Aorta (tissue), 5 donors: ENCODE results near the gene SPAAR. TPM values are rescaled to one million over a fixed set of nuclear protein-coding genes. Genes with fewer than 3 reads are reported as not detected.

ENCODE experiments used
- ATAC-seq: fragments of 200-7000 bp; cut with Tn5 transposase; one replicate; pipeline ENCODE4 v1.9.1; 2022; ENCODE audit warnings: moderate library complexity; ENCODE audit not compliant: low FRiP score
- DNase-seq, 2 donors: peaks; one replicate each; pipeline ENCODE4 v3.0.0-alpha.2; 2020
- H3K27ac ChIP-seq, 2 donors: one replicate each; pipeline ENCODE4 v1.5.1; 2013; ENCODE audit warnings: low read length in 2 of 2, mild to moderate bottlenecking in 2 of 2, moderate library complexity in 2 of 2, control low read depth in 1 of 2, inconsistent platforms in 1 of 2, low read depth in 1 of 2
- H3K27me3 ChIP-seq, 2 donors: one replicate each; pipeline ENCODE4 v1.6.1; 2013; ENCODE audit warnings: control low read depth in 1 of 2, low read length in 1 of 2, mild to moderate bottlenecking in 1 of 2, moderate library complexity in 1 of 2; ENCODE audit not compliant: insufficient read depth in 2 of 2, control insufficient read depth in 1 of 2
- H3K36me3 ChIP-seq, 2 donors: one replicate each; pipeline ENCODE4 v1.6.1; 2013; ENCODE audit warnings: control low read depth in 1 of 2, low read length in 1 of 2, mild to moderate bottlenecking in 1 of 2; ENCODE audit not compliant: insufficient read depth in 2 of 2, control insufficient read depth in 1 of 2
- H3K4me1 ChIP-seq, 2 donors: one replicate each; pipeline ENCODE4 v1.6.1; 2013; ENCODE audit warnings: low read length in 2 of 2, control low read depth in 1 of 2, mild to moderate bottlenecking in 1 of 2, moderate library complexity in 1 of 2; ENCODE audit not compliant: insufficient read depth in 2 of 2, control insufficient read depth in 1 of 2
- H3K4me3 ChIP-seq, 2 donors: one replicate each; pipeline ENCODE4 v1.5.1; 2013; ENCODE audit warnings: low read length in 2 of 2, control low read depth in 1 of 2, mild to moderate bottlenecking in 1 of 2
- H3K9me3 ChIP-seq: one replicate; pipeline ENCODE4 v1.6.1; 2013; ENCODE audit warnings: mild to moderate bottlenecking, low read length; ENCODE audit not compliant: control insufficient read depth
- WGBS, 2 donors: extraction: QIAGEN DNeasy Blood & Tissue Kit; methylation state at CpG; one replicate each; pipeline ENCODE4 v1.1.7; 2013; 5-methylcytosine and 5-hydroxymethylcytosine counted together
- intact Hi-C, 2 donors: fragments of 100-400 bp; cut with DNase I; formaldehyde crosslinking; loops; one replicate each; pipeline versions ENCODE4 v1.14.2 to v1.15.0; 2022
- polyA plus RNA-seq, 2 donors: library from polyadenylated mRNA; stranded (reverse); fragments of 200-250 nt; gene quantifications; one replicate each; pipeline ENCODE4 v1.2.3, GENCODE V29; 2013
- total RNA-seq, 2 donors: library from RNA; stranded (reverse); fragmentation: NEBNext Ultra II Directional; extraction: Animal tissue kit (Norgen Biotek cat#: 25700); gene quantifications; one replicate each; pipeline ENCODE4 v1.2.1, GENCODE V29; 2021
- donor health status: healthy with polysubstance abuse.
- donor health status: Bipolar disorder and iron deficiency.
- donor health status: DM: no; HTN: no; CAD: no.
- donor health status: DM: no; HTN: no; CAD: no.
- donor health status: DM: yes; HTN: yes; CAD: no.

The SPAAR gene
- total and polyA plus RNA-seq, 4 donors: 0.82 to 4.5 (median 4.0) TPM; not detected in 1

GRCh38 chr9:35923598-35923926 lies 14.3 kb downstream of the SPAAR start:
- no peaks in the 10 kb centered on the region for H3K9me3 ChIP-seq
- peak overlapping the region; percentile 39 to 75 for H3K27ac ChIP-seq
- intact Hi-C loops: no loop called here
- no peaks in the 10 kb centered on the region for H3K36me3 ChIP-seq
- peaks cover 4 to 6% of the 10 kb centered on the region in 2 donors for H3K4me1 ChIP-seq
- H3K4me3 ChIP-seq: no peak overlapping the region
- 97 to 100% methylated on average over 1 of the region's 1 CpG for WGBS, 2 donors
- H3K27me3 ChIP-seq: no peaks in the 10 kb centered on the region
- DNase-seq (no peak), ATAC-seq (no peak)

GRCh38 chr9:35923927-35924763 lies 14.9 kb downstream of the SPAAR start:
- H3K9me3 ChIP-seq: no peaks in the 10 kb centered on the region
- H3K4me1 ChIP-seq: peaks cover 2 to 6% of the 10 kb centered on the region in 2 donors
- no peaks in the 10 kb centered on the region for H3K27me3 ChIP-seq
- ATAC-seq: peak; percentile 67
- no peak for DNase-seq
- no peak overlapping the region for H3K4me3 ChIP-seq
- peak overlapping the region; percentile 39 to 75 for H3K27ac ChIP-seq
- no peaks in the 10 kb centered on the region for H3K36me3 ChIP-seq
- 42 to 52% methylated on average over 9 of the region's 9 CpGs for WGBS, 2 donors
- intact Hi-C loops: no loop called here

- intact Hi-C loops: no loop called here
These were observed 19.5 kb downstream of the SPAAR start for GRCh38 chr9:35928591-35929452.

GRCh38 chr9:35929453-35929718 lies 20.1 kb downstream of the SPAAR start:
- Histone ChIP-seq H3K36me3 (no peaks in the 10 kb centered on the region), H3K4me3 (no peak overlapping the region), H3K9me3 (no peaks in the 10 kb centered on the region), H3K4me1 (no peaks in the 10 kb centered on the region), H3K27me3 (no peaks in the 10 kb centered on the region), H3K27ac (no peak overlapping the region)
- intact Hi-C loops: no loop called here
- DNase-seq (no peak), ATAC-seq (no peak)
- 87 to 89% methylated on average over 6 of the region's 6 CpGs for WGBS, 2 donors

More at GRCh38 chr9:35928591-35929452, 19.5 kb downstream of the SPAAR start:
- no peak for DNase-seq
- H3K27me3 ChIP-seq: no peaks in the 10 kb centered on the region
- H3K9me3 ChIP-seq: no peaks in the 10 kb centered on the region
- ATAC-seq: no peak
- no peak overlapping the region for H3K27ac ChIP-seq
- no peaks in the 10 kb centered on the region for H3K36me3 ChIP-seq
- peaks cover 0 to 3% of the 10 kb centered on the region in 2 donors for H3K4me1 ChIP-seq
- WGBS, 2 donors: 91 to 92% methylated on average over 9 of the region's 9 CpGs
- no peak overlapping the region for H3K4me3 ChIP-seq

DNA sequence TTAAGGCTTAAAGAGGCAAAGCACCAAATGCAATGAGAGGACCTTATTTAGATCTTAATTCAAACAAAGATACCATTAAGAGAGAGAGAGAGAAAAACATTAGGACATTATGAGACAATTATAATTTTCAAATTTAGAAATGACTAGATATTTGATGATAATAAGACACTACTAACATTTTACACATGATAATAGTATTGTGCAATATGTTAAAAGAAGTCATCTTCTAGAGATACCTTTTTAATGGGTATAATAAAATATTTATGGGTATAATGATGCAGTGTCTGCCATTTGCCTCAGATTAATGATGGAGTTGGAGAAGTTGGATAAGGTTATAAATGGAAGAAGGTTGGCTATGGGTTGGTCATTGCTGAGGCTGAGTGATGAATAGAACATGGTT lies 21.2 kb downstream of the SPAAR start:
- intact Hi-C loops: no loop called here
- Histone ChIP-seq H3K36me3 (no peaks in the 10 kb centered on the region), H3K27me3 (no peaks in the 10 kb centered on the region), H3K27ac (no peak overlapping the region), H3K9me3 (no peaks in the 10 kb centered on the region), H3K4me1 (peaks cover 0 to 2% of the 10 kb centered on the region in 2 donors), H3K4me3 (no peak overlapping the region)
- DNase-seq (no peak), ATAC-seq (no peak)

DNA sequence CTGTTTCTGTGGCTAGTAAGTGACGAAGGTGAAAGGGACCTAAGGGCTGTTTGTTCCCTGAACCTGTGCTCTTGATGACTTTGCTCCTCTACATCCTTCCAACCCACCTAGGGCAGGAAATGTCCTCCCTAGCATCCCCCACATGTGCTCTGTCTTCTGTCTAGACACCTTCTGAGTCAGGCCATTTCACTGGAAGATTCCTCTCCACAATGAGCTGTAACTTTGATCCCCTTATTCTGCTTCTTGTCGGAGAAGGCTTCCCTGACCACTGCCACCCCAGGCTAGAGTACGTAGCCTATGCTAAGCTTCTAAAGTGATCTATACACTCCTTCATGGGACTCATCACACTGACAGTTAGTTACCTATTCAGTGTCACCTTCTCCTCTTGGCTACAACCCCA lies 21.7 kb downstream of the SPAAR start:
- H3K4me3 ChIP-seq: no peak overlapping the region
- peaks cover 0 to 2% of the 10 kb centered on the region in 2 donors for H3K4me1 ChIP-seq
- intact Hi-C loops: no loop called here
- no peaks in the 10 kb centered on the region for H3K9me3 ChIP-seq
- no peaks in the 10 kb centered on the region for H3K36me3 ChIP-seq
- no peak overlapping the region for H3K27ac ChIP-seq
- WGBS, 2 donors: 95 to 97% methylated on average over 3 of the region's 3 CpGs
- DNase-seq: no peak
- H3K27me3 ChIP-seq: no peaks in the 10 kb centered on the region
- ATAC-seq: no peak

GRCh38 chr9:35932735-35933134 lies 23.4 kb downstream of the SPAAR start:
- peaks cover 0 to 2% of the 10 kb centered on the region in 2 donors for H3K4me1 ChIP-seq
- no peak overlapping the region for H3K4me3 ChIP-seq
- DNase-seq: no peak
- H3K9me3 ChIP-seq: no peaks in the 10 kb centered on the region
- no peak overlapping the region for H3K27ac ChIP-seq
- intact Hi-C loops: no loop called here
- H3K27me3 ChIP-seq: no peaks in the 10 kb centered on the region
- no peaks in the 10 kb centered on the region for H3K36me3 ChIP-seq
- WGBS, 2 donors: 90 to 94% methylated on average over 3 of the region's 3 CpGs
- ATAC-seq: no peak

- 51% methylated on average over 4 of the region's 4 CpGs for WGBS, 2 donors
- Histone ChIP-seq H3K27ac (no peak overlapping the region), H3K9me3 (no peaks in the 10 kb centered on the region), H3K27me3 (no peaks in the 10 kb centered on the region), H3K36me3 (no peaks in the 10 kb centered on the region), H3K4me3 (no peak overlapping the region), H3K4me1 (peaks cover 0 to 2% of the 10 kb centered on the region in 2 donors)
- DNase-seq: no peak
- intact Hi-C loops: no loop called here
- no peak for ATAC-seq
These were observed 24.3 kb downstream of the SPAAR start for GRCh38 chr9:35933550-35934067.
